SK-N-SH (cell line): Measurements from ENCODE around the gene PCNX2. TPM values are rescaled to one million over a fixed set of nuclear protein-coding genes. Genes with fewer than 3 reads are reported as not detected.

ENCODE experiments used
- CTCF ChIA-PET: fragments of 300-600, 350-600 bp; formaldehyde crosslinking; extraction: SDS; loops from one replicate; lab custom pipeline; 2021; lab: Yijun Ruan, JAX
- POLR2A ChIA-PET: fragments of 350-600 bp; sonication (Branson Sonifier 250); formaldehyde crosslinking; extraction: SDS; loops from one replicate; lab custom pipeline; 2020; ENCODE audit warnings: antibody characterized with exemption, inconsistent platforms; lab: Yijun Ruan, JAX
- DNase-seq: peaks from one replicate; pipeline ENCODE4 v3.0.0; 2012
- H2AFZ ChIP-seq: fragments of 200-600 bp; sonication (generic); 2 replicates; pipeline ENCODE4 v1.8.1; 2016; ENCODE audit warnings: antibody characterized with exemption, mild to moderate bottlenecking, low read depth
- H3F3A ChIP-seq: fragments of 200-600 bp; sonication (generic); replicated peaks from 2 replicates; pipeline ENCODE3; 2016; ENCODE audit warnings: antibody characterized with exemption, mild to moderate bottlenecking; ENCODE audit not compliant: insufficient read depth
- H3K27ac ChIP-seq, 2 experiments: fragments of 200-500 bp in 1 of 2; fragments of 200-600 bp in 1 of 2; sonication (Bioruptor generic) in 1 of 2; sonication (generic), shearing (Covaris generic) in 1 of 2; 2 replicates each; pipeline versions ENCODE4 v1.5.1 to v1.6.1; 2014 to 2016; ENCODE audit warnings: low read depth in 2 of 2, inconsistent platforms in 1 of 2, low read length in 1 of 2, mild to moderate bottlenecking in 1 of 2, mixed read lengths in 1 of 2
- H3K27me3 ChIP-seq: fragments of 200-600 bp; sonication (generic), shearing (Covaris generic); 2 replicates; pipeline ENCODE4 v1.6.1; 2016; ENCODE audit warnings: mixed run types; ENCODE audit not compliant: insufficient read depth
- H3K36me3 ChIP-seq, 2 experiments: fragments of 200-500 bp in 1 of 2; fragments of 200-600 bp in 1 of 2; sonication (Bioruptor generic) in 1 of 2; sonication (generic) in 1 of 2; replicated peaks in 1 of 2; 2 replicates each; pipeline versions ENCODE3 to v1.5.1; 2014 to 2016; ENCODE audit warnings: low read length in 1 of 2, mild to moderate bottlenecking in 1 of 2; ENCODE audit not compliant: insufficient read depth in 2 of 2, control insufficient read depth in 1 of 2
- H3K4me1 ChIP-seq, 2 experiments: fragments of 200-500 bp in 1 of 2; fragments of 200-600 bp in 1 of 2; sonication (Bioruptor generic) in 1 of 2; sonication (generic), shearing (Covaris generic) in 1 of 2; 2 replicates each; pipeline versions ENCODE4 v1.5.1 to v1.6.1; 2014 to 2016; ENCODE audit warnings: low read depth in 1 of 2, low read length in 1 of 2, mixed run types in 1 of 2; ENCODE audit not compliant: insufficient read depth in 2 of 2, control insufficient read depth in 1 of 2
- H3K4me2 ChIP-seq: fragments of 200-600 bp; sonication (generic), shearing (Covaris generic); 2 replicates; pipeline ENCODE4 v1.6.1; 2017; ENCODE audit warnings: mixed run types
- H3K4me3 ChIP-seq, 2 experiments: fragments of 200-500 bp in 1 of 2; fragments of 200-600 bp in 1 of 2; sonication (Bioruptor generic) in 1 of 2; sonication (generic), shearing (Covaris generic) in 1 of 2; 2 replicates each; pipeline versions ENCODE4 v1.5.1 to v1.8.1; 2014 to 2016; ENCODE audit warnings: low read depth in 2 of 2, inconsistent platforms in 1 of 2, low read length in 1 of 2, mild to moderate bottlenecking in 1 of 2, mixed read lengths in 1 of 2, moderate library complexity in 1 of 2
- H3K79me2 ChIP-seq: fragments of 200-600 bp; sonication (generic); 2 replicates; pipeline ENCODE4 v1.8.1; 2017; ENCODE audit warnings: mild to moderate bottlenecking; ENCODE audit not compliant: insufficient read depth
- H3K9ac ChIP-seq: fragments of 200-600 bp; sonication (generic); 2 replicates; pipeline ENCODE4 v1.6.1; 2017; ENCODE audit warnings: mixed run types
- H3K9me2 ChIP-seq: fragments of 200-600 bp; sonication (generic); 2 replicates; pipeline ENCODE4 v1.6.1; 2017; ENCODE audit warnings: mixed run types
- H3K9me3 ChIP-seq: fragments of 200-600 bp; sonication (generic); 2 replicates; pipeline ENCODE4 v1.6.1; 2017; ENCODE audit warnings: mixed run types, mild to moderate bottlenecking, moderate library complexity
- H4K20me1 ChIP-seq: fragments of 200-600 bp; sonication (generic); 2 replicates; pipeline ENCODE4 v1.6.1; 2017; ENCODE audit warnings: mild to moderate bottlenecking, mixed run types; ENCODE audit not compliant: insufficient read depth
- CTCF ChIP-seq: fragments of 200-600 bp; sonication (generic); IDR thresholded peaks from 2 replicates; pipeline ENCODE4 v1.6.1; 2017; ENCODE audit warnings: antibody characterized with exemption, mild to moderate bottlenecking, moderate library complexity
- EP300 ChIP-seq, 2 experiments: IDR thresholded peaks; 2 replicates each; pipeline versions ENCODE4 v1.4.0 to v1.6.1; 2012; ENCODE audit warnings: borderline replicate concordance in 1 of 2, low read depth in 1 of 2, low read length in 1 of 2
- FOSL2 ChIP-seq: IDR thresholded peaks from 2 replicates; pipeline ENCODE4 v1.4.0; 2012; ENCODE audit warnings: low read depth, mild to moderate bottlenecking, moderate library complexity, borderline replicate concordance
- FOXM1 ChIP-seq: IDR thresholded peaks from 2 replicates; pipeline ENCODE4 v1.4.0; 2012; ENCODE audit warnings: low read depth, mild to moderate bottlenecking
- MAX ChIP-seq: IDR thresholded peaks from 2 replicates; pipeline ENCODE4 v1.4.0; 2012; ENCODE audit warnings: low read depth
- NFIC ChIP-seq: IDR thresholded peaks from 2 replicates; pipeline ENCODE4 v1.4.0; 2012; ENCODE audit warnings: borderline replicate concordance
- NRF1 ChIP-seq: IDR thresholded peaks from 2 replicates; pipeline ENCODE4 v1.6.1; 2012; ENCODE audit warnings: low read depth, mild to moderate bottlenecking, low read length
- REST ChIP-seq: IDR thresholded peaks from 2 replicates; pipeline ENCODE4 v1.6.1; 2012; ENCODE audit warnings: mild to moderate bottlenecking, low read depth, low read length, moderate library complexity
- RXRA ChIP-seq: IDR thresholded peaks from 2 replicates; pipeline ENCODE4 v1.4.0; 2012; ENCODE audit warnings: low read depth, mild to moderate bottlenecking, borderline replicate concordance
- TAF1 ChIP-seq: IDR thresholded peaks from 2 replicates; pipeline ENCODE4 v1.6.1; 2012; ENCODE audit warnings: low read depth, mild to moderate bottlenecking, low read length, moderate library complexity, borderline replicate concordance
- USF2 ChIP-seq: fragments of 150-350 bp; IDR thresholded peaks from 2 replicates; pipeline ENCODE4 v1.6.1; 2017; ENCODE audit warnings: antibody characterized with exemption, low read length, low read depth, borderline replicate concordance
- WGBS: methylation state at CpG from one replicate; pipeline ENCODE4 v1.1.6; 2017; ENCODE audit warnings: low lambda C conversion rate; 5-methylcytosine and 5-hydroxymethylcytosine counted together
- polyA plus RNA-seq, 3 experiments: library from polyadenylated mRNA; depleted of rRNA; stranded (reverse); fragments of >200 nt; gene quantifications; 2 replicates each; pipeline ENCODE4 v1.2.3, GENCODE V29; 2012
- TF ChIP-seq, protein P1 (sequence below): IDR thresholded peaks from 2 replicates; pipeline ENCODE4 v1.4.0; 2012; ENCODE audit warnings: low read depth, borderline replicate concordance
- TF ChIP-seq, protein P2 (sequence below): fragments of 150-350 bp; IDR thresholded peaks from 2 replicates; pipeline ENCODE4 v1.6.1; 2016; ENCODE audit warnings: mild to moderate bottlenecking, low read depth, low read length

The PCNX2 gene
- polyA plus RNA-seq, 1 of the 3 experiments (the other 2 are of a cell fraction): 10.6 TPM

- TF ChIP-seq, protein P1, sequence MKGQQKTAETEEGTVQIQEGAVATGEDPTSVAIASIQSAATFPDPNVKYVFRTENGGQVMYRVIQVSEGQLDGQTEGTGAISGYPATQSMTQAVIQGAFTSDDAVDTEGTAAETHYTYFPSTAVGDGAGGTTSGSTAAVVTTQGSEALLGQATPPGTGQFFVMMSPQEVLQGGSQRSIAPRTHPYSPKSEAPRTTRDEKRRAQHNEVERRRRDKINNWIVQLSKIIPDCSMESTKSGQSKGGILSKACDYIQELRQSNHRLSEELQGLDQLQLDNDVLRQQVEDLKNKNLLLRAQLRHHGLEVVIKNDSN: no peak
- TF ChIP-seq TAF1 (no peak), FOSL2 (peak; percentile 80), NRF1 (no peak), USF2 (no peak), FOXM1 (peak; percentile 72; the same call in 1 of the 2 replicates), CTCF (no peak)
Observed at GRCh38 chr1:233113009-233113879, 182.3 kb downstream of the PCNX2 start (continued).

- H3F3A ChIP-seq: peaks cover 11% of the 10 kb centered on the region
- H3K4me3 ChIP-seq: no peak overlapping the region
- peaks cover 10 to 17% of the 10 kb centered on the region in 2 experiments for H3K4me1 ChIP-seq
- H2AFZ ChIP-seq: no peak overlapping the region
- POLR2A ChIA-PET: no interaction called here
- DNase-seq: no peak
- CTCF ChIA-PET: no interaction called here
- H3K79me2 ChIP-seq: no peaks in the 10 kb centered on the region
- H3K9me3 ChIP-seq: no peaks in the 10 kb centered on the region
- no peaks in the 10 kb centered on the region for H3K9me2 ChIP-seq
- H3K27ac ChIP-seq: peak overlapping the region in 1 of 2 experiments; percentile 64; a peak in 2 of 4 replicates
- H3K9ac ChIP-seq: no peak overlapping the region
- H3K36me3 ChIP-seq: no peaks in the 10 kb centered on the region
- peak overlapping the region; percentile 69; the same call in 1 of the 2 replicates for H3K4me2 ChIP-seq
- H3K27me3 ChIP-seq: no peaks in the 10 kb centered on the region
- 68% methylated on average over 6 of the region's 6 CpGs for WGBS
- H4K20me1 ChIP-seq: peaks cover 7% of the 10 kb centered on the region; the same call in 1 of the 2 replicates
- TF ChIP-seq, protein P2, sequence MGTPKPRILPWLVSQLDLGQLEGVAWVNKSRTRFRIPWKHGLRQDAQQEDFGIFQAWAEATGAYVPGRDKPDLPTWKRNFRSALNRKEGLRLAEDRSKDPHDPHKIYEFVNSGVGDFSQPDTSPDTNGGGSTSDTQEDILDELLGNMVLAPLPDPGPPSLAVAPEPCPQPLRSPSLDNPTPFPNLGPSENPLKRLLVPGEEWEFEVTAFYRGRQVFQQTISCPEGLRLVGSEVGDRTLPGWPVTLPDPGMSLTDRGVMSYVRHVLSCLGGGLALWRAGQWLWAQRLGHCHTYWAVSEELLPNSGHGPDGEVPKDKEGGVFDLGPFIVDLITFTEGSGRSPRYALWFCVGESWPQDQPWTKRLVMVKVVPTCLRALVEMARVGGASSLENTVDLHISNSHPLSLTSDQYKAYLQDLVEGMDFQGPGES: no peak
- TF ChIP-seq MAX (no peak), EP300 (IDR thresholded peaks at IDR 0.05; ENCODE audit: borderline replicate concordance in 1 of 2, low read depth in 1 of 2, low read length in 1 of 2) (no peak), USF2 (no peak), TAF1 (no peak), CTCF (no peak), NFIC (no peak), RXRA (no peak), REST (no peak)
Observed at GRCh38 chr1:233112186-233113008, 183.1 kb downstream of the PCNX2 start.
